HG03095 (cell line): ENCODE measurements around the gene PHF19.
A peak's percentile ranks its signal among the peaks of the same experiment; 100 is the strongest.

ENCODE experiments used
- ATAC-seq: cut with Tn5 transposase; IDR thresholded peaks from one replicate; pipeline ENCODE4 v1.9.1; 2021; ENCODE audit warnings: moderate library complexity; ENCODE audit not compliant: unreplicated experiment

The PHF19 gene

DNA sequence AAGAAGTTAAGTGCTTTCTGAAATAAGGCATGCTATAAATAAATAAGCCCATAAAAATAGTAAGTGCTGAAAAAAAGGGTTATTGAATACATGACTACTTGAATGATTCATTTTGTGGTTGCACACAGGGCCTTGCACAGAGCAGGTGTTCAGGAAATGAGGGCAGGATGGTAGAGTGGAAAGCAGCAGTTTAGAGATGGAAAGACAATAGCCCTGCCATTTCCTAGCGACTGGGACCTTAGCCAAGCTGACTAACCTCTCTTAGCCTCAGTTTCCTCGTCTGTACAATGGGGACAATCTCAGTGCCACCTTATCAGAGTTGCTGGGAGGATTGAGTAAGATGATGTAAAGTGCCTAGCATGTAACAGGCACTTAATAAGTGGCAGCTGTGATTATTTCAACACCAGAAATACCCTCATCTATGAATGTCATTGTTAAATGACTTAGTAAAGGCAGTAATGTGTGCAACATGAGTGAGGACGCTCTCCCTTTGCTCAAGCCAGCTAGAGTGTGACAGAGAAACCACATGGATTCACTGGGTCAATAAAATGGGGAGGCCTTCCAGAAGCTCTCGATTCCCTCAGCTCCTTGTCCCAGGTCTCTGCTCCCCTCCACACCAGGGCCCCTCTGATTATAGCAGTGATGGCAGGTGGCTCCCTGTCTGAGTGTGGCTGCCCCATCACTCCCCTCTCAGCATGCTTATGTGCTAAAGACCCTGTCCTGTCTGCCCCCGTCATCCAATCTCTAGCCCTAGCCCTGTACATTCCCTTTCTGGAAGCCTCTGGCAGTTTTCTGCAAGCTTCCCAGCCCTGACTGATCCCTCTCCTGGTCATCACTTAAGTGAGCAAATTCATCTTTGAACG is 16.0 kb upstream of the PHF19 start:
- ATAC-seq: peak; percentile 55

DNA sequence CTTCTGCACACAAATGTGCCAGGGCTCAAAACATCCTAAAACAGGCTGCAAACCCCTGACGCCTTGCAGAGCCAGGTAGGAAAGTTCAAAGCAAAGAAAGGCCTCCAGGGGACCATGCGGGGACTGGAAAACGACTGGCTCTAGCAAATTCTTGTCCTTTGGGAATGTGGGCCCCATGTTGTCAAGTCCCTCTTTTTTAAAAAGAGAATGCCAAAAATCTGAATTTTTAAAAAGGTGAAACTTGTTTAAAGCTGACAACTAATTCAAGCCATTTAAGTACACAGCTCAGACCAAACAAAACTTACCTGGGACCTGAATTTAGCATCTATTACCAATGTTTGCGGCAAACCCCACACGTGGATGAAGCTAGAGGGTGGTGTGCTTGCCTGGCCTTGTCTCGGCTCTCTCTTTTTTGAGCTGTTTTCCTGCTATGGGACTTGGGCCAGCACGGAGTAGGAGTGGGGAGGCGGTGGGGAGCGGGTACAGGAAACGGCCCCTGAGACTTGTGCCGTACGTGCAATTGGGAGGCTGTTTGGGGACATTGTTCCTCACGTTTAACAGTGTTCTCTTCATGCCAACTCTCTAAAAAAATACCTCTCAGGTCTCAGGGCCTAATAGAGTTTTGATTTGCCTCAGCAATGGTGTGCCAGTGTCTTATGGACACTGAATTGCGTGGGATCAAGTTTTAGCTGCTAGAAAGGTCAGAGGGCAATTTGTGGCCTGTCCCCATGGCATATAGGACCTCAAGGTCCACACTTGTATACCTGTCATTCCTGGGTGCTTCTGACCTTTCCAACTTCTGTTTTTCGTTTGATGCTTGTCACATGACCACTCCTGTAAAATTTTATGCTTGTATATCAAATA is 15.1 kb upstream of the PHF19 start:
- peak; percentile 26 for ATAC-seq

DNA sequence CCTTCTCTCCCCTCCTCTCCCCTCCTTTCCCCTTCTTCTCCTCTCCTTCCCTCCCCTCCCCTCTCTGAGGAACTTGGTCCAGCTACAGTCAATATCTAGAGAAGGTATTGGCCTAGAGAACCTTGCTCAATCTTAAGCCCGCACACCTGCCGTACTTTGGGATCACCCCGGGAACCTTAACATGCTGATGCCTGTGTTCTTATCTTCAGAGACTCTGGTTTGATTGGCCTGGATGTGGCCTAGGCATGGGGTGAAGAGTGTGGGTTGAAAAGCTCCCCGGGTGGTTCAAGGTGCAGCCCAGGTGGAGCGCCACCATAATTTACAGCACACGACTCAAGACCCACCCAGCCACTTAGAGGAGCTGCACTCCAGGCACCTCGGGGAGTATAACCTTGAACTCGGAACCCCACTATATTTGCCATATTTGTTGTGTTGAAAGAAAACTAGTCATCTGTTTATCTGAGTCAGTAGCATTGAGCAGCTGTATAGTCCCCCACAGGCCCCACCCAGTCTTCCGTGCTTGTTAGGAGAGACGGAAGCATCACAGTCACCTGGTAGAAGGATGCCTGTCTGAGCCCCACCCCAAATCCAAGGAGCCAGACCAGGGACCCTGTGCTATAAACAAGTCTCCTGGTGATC is 14.4 kb upstream of the PHF19 start:
- ATAC-seq: no peak

DNA sequence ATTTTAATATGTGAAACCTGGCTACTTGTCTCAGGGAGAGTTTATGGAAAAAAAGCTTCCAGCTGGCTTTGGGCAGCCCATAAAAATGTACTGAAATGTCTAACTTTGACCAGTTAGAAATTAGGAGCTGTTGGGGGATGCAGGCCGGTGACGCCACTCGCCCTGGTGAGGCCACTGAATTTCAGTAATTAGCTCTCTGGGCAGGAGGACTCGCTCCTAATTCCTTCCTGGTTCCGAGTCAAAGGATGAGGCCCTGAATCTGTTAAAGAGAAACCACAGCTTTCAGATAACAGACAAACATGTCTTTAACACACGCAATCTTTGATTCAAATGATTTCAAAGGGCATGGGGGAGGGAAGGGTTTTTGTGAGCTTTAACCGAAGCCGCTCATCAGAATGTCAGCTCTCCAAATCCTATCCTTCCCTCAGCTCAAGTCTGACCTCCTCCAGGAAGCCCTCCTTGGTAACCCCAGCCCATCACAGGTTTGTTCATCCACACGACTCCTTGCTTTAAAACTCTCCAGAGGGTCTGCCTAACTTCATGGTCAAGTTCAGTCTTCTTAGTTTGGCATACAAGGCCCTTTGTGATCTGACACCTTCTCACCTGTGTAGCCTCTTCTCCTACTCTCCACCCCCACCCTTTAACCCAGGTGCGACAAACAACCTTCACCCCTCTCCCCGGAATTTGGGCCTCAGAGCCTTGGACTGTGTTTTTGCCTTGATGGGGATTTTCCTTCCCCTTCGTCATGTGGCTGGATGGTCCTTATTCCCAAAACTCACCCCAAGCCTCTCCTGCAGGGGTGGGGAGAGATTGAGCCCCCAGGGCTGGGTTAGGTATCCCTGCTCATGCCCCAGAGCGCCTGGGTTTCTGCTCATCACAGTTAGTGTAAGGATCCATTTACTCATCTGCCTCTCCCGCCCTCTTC is 13.6 kb upstream of the PHF19 start:
- no peak for ATAC-seq

DNA sequence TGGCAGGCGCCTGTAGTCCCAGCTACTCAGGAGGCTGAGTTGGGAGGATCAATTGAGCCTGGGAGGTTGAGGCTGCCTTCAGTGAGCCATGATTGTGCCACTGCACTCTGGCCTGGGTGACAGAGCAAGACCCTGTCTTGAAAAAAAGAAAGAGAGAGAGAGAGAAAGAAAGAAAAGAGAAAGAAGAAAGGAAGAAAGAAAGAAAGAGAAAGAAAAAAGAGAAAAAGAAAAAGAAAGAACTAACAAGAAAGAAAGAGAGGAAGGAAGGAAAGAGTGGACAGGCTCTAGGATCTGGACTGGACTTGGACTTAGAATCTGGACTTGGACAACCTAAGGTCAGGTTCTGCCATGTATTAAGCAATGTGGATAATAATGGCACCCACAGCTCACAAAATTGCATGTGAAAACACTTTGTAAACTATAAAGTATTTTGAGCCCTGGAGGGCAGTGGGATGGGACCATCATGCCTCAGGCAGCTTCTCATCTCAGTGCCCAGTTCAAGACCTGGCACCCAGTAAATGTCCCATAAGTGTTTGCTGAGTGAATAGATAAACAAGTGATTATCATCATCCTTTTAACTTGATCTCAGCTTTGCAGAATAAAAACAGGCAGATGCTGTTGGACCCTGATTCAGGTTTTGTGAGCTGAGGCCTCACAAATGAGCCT is 12.8 kb upstream of the PHF19 start:
- ATAC-seq: no peak

DNA sequence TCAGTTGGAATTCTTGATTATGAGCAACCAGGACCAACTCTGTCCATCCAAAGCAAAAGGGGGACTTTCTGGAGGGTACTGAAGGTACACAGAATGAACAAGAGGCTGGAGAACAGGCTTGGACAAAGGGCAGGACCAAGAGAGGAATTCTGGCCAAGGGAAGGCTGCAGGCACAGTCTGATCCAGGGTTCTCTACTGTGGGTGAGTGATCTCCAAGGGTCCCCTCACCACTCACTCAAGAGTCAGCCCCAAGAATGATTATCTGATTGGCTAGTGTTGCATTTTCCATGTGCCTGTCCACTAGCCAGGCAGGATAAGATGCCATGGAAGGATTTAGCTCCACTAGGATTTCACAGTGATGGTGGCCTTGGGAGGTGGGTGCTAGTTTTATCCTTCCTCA is 11.6 kb upstream of the PHF19 start:
- no peak for ATAC-seq

DNA sequence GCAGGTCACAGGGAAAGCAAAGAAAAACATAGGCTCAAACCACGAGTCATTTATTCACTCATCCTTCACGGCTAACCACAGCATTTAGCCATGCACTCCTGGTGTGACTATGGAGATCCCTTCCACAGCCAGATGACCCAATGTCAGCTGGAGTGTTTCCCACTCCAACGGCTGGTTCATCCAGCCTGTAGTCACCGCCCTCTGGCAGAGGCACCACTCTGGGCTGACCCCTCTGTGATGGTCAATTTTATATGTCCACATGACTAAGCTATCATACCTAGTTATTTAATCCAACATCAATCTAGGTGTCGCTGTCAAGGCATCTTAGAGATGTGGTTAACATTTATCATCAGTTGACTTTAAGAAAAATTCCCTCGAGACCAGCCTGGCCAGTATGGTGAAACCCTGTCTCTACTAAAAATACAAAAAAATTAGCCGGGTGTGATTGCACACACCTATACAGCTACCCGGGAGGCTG is 9.5 kb upstream of the PHF19 start:
- no peak for ATAC-seq

DNA sequence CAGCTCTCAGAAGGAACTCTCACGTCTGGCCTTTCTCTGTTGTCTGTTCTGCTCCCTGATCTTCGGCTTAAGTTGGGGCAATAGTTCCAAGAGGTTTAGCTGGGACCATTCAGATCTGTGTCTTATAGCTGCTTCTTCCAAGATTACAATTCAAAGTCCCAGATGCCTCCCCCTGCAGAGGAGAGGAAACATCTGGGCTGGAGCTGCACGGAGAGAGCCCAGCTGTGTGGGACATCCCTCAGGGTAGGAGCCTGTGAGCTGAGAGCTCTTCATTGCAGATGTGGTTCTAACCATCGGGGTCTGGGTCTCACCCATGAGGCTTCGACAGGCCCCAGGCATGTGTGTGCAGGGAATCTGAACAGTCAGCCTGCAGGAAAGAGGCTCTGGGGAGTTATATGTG is 9.0 kb upstream of the PHF19 start:
- ATAC-seq: no peak

DNA sequence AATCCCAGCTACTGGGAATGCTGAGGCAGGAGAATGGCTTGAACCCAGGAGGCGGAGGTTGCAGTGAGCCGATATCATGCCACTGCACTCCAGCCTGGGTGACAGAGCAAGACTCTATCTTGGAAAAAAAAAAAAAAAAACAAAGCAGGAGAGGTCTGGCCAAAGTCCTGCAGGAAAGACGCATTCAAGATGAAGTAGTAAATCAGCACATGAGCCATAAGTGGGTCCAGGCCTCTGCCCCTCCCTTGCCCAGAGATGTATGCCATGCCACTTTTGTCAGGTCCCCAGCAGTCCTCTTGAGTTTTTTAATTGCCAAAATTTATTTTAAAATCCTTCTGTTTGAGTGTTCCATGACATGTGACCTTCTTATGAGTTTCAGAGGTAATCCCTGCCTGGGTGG is 8.5 kb upstream of the PHF19 start:
- no peak for ATAC-seq

DNA sequence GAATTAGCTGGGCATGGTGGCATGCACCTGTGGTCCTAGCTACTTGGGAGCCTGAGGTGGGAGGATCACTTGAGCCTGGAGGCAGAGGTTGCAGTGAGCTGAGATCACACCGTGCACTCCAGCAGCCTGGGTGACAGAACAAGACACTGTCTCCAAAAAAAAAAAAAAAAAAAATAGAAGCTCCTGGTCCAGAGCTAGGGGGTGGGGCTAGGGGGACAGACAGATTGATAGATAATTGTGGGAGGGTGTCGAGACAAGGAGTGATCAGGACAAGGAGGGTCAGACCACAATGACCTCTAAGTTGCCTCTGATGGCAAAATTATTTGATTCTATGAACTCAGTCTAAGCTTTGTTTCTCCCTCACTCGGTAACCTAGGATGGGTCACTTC is 6.6 kb upstream of the PHF19 start:
- no peak for ATAC-seq

DNA sequence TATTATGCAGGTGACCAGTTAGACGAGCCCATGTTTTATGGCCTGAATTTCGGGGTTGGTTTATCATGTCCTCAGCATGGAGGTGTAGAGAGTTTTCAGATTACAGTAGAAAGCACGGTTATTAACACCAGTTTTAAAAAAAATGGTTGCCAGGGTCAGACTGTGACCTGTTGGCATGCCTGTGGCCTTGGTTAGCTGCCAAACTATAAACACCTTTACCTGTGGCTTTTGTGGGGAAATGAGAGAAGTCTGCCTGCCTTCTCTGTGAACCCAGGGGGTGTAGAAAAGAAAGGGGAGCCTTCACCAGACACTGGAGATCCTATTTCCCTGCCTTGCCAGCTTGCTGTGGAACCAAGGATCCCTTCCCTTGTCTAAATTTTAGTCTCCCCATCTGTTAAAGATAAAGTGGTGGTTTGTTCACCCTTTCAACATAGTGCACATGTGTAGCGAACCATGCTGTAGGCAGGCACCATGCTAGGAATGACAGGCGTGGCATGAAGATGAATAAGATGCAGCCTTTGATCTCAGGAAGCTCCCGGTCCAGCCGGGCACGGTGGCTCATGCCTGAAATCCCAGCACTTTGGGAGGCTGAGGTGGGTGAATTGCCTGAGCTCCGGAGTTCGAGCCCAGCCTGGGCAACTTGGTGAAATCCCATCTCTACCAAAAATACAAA is 6.1 kb upstream of the PHF19 start:
- ATAC-seq: no peak

DNA sequence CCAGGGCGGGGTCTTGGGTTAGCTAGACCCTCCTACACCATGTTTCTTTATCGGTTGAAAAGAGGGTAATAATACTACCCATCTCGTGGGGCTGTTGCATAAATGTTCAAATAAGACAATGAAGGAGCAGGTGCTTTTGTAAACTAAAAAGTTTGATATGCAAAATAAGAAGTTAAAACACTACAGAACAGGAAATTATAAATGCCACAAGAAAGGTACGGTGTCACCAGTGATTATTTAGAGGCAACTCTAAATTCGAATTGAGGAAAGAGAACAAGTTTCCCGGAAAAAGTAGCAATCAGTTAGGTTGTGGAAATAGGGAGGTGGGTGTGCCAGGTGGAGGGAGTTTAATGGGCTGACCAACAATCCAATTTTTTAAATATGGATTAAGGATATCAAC is 2.5 kb upstream of the PHF19 start:
- no peak for ATAC-seq

DNA sequence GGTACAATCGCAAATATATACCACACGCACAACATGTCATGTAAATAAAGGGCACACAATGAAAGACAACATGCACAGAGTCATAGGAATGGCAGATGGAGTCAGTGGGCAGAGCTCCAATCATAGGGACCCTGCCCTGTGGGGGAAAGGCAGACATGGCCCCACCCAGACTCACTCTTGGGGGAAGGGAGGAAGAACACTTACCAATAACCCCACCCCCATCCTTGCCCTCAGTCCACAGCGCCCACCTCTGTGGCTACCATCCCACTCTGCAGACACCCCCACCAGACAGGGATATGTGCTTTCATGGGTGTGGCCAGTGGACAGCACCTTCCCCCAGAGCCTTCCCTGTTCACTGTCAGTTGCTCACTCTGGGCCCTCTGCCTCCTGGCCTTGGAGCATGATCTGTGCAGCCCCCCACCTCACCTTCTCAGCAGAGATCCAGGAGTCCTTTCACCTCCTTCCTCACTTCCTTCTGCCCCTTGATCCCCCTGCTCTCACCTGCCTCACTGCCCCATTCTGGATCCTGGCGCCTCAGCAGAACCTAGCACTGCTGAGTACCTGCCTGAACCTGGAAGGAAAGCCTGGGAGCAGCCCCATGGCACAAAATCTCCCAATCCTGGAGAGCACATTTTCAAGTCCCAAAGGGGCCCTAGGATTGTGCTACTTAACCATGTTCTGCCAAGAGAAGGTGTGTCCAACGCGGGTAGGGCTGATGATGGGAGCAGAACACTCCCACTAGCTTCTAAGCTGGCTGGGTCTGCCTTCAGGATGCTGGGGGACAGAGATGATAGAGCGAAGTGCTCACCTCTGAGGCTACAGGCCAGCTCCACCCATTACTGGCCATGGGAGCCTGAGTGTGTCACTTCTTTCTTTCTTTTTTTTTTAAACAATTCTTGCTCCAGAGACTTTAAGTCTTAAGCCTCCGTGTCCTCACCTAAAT is 1.5 kb upstream of the PHF19 start:
- no peak for ATAC-seq

DNA sequence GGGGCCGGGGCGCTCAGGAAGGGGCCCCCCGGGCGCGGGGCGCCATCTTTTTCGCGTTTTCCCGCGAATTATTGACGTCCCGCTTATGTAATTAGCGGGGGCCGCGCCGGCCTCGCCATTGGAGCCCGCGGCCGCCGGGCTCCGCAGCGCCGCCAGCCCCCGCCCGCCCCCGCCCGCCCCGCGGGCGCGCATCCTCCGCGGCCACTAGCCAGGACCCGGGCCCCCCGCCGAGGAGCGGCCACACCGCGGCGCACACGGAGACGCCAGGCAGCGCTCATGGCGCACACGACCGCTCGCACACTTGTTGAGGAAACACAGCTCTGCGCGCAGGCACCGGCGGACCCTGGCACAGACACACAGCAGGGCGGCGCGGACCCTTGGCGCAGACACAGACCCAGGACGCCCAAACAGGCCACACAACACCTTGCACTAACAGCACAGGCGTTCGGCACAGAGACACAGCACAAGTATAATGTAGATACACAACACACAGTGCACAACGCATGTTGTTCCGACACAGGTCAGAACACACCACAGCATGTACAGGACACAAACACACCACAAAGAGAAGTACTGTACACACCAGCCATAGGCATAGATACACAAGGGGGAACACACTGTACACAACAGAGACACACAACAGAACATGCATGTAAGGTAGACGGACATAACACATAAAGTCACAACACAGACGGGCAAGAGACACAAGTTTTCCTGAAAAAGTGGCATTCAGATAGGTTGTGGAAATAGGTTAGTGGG is 467 bp upstream of the PHF19 start:
- ATAC-seq: peak; percentile 39

DNA sequence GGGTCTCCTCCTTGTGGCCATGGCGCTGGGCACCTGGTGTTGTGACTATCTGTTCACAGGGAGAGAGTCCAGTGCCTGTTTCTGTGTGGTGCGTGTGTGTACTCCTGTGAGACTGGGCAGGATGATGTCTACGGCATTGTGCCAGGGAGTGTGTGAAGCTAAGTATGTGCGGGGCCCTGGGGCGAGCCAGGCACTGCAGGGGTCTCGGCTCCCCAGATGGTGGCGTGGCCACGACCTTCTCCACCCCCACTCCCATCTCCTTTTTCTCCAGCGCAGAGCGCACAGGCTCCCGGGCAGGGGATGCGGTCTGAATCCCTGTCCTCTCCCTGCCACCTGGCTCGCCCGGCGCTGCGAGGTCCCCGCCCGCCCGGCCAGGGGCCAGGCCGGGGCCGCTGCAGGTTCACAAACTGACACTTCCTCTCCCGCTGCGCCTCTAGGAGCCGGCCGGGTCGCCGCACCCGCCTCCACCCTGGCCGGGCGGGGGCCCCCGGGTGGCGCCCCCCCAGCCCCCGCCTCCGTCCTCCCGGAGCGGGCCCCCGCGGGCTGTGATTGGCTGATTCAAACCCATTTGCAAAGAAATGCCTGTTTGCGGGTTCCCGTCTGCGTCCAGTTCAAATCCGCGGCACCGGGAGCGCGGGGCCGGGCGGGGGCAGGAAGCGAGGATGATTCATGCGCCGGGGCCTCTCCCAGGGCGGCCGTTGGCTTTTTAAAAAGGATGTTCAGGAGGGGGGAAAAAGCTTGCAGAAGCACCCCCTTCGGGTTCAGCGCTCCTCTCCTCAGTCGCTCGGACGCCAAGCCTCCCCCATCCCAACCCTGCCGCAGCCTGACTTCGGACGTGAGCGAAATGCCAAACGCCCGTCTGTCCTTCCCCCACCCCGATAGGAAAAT is 790 bp downstream of the PHF19 start:
- peak; percentile 53 for ATAC-seq

DNA sequence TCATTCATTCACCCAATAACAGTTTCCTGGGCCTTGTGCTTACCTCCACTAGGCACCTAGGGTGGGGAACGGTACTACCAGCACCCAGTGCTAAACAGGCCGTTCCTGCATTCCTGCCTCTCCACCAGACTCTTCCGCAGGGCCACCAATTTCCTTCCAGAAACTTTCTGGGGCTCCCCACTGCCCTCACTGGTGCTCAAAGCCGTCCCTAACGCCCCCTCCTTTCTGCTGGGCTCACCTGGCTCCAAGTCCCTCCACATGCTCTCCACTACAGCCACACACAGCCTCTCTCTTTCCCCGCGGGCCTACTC is 1.4 kb downstream of the PHF19 start:
- peak; percentile 2 for ATAC-seq

DNA sequence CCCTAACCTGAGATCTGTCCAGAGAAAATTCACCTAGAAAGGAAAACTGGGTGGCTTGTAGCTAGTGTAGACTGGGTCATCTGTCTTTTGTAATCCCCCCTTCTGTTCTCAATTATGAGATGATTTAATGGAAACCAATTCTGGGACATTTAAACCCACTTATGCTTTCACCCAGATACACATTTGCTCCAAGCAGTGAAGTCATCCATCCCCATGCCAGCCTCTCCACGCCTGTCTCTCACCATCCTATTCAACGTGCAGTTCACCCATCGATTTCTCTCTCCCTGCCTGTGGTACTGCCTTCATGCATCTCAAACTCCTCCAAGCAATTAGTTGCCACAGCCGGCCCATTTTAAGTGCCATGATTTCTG is 1.8 kb downstream of the PHF19 start:
- no peak for ATAC-seq
